Measurements from ENCODE around the gene ST8SIA5. TPM values are rescaled to one million over a fixed set of nuclear protein-coding genes. Genes with fewer than 3 reads are reported as not detected.
A peak's percentile ranks its signal among the peaks of the same experiment; 100 is the strongest.

ST8SIA5 gene
- total RNA-seq, 1 donor from 2014 or later, result 0.20 TPM

- H3K36me3 Mint-ChIP-seq, result no peaks in the 10 kb centered on the region
- DNase-seq (ENCODE audit: low spot score in 2 of 2, unreplicated experiment in 2 of 2), result no peak
- H3K27me3 Mint-ChIP-seq (ENCODE audit: low read depth), result peaks cover 8% of the 10 kb centered on the region
- H3K4me3 Mint-ChIP-seq, result no peak overlapping the region
- H3K4me1 Mint-ChIP-seq, result peaks cover 10% of the 10 kb centered on the region
- H3K9me3 Mint-ChIP-seq, result no peaks in the 10 kb centered on the region
- TF ChIP-seq CTCF (IDR thresholded peaks at IDR 0.05; ENCODE audit: unreplicated experiment), result no peak
- H3K27ac Mint-ChIP-seq, result no peak overlapping the region
These were observed 15.5 kb upstream of the ST8SIA5 start for GRCh38 chr18:46772357-46772756.

- no peak overlapping the region for H3K4me3 Mint-ChIP-seq
- no peak for TF ChIP-seq CTCF (IDR thresholded peaks at IDR 0.05; ENCODE audit: unreplicated experiment)
- H3K27me3 Mint-ChIP-seq (ENCODE audit: low read depth), result peaks cover 13% of the 10 kb centered on the region
- peak overlapping the region; percentile 4 for H3K27ac Mint-ChIP-seq
- no peaks in the 10 kb centered on the region for H3K36me3 Mint-ChIP-seq
- no peaks in the 10 kb centered on the region for H3K9me3 Mint-ChIP-seq
- peaks cover 10% of the 10 kb centered on the region for H3K4me1 Mint-ChIP-seq
- no peak for DNase-seq (ENCODE audit: low spot score in 2 of 2, unreplicated experiment in 2 of 2)
These were observed 14.3 kb upstream of the ST8SIA5 start for GRCh38 chr18:46771141-46771540.

- Mint-ChIP-seq H3K27me3 (ENCODE audit: low read depth) (peaks cover 14% of the 10 kb centered on the region), H3K27ac (peak overlapping the region; percentile 4), H3K36me3 (no peaks in the 10 kb centered on the region), H3K4me3 (no peak overlapping the region), H3K9me3 (no peaks in the 10 kb centered on the region), H3K4me1 (peaks cover 10% of the 10 kb centered on the region)
- DNase-seq (ENCODE audit: low spot score in 2 of 2, unreplicated experiment in 2 of 2), result no peak
- no peak for TF ChIP-seq CTCF (IDR thresholded peaks at IDR 0.05; ENCODE audit: unreplicated experiment)
These were observed 13.9 kb upstream of the ST8SIA5 start for GRCh38 chr18:46770708-46771107.

GRCh38 chr18:46768166-46768921 is 11.5 kb upstream of the ST8SIA5 start:
- TF ChIP-seq CTCF (IDR thresholded peaks at IDR 0.05; ENCODE audit: unreplicated experiment), result no peak
- H3K4me1 Mint-ChIP-seq, result peaks cover 10% of the 10 kb centered on the region
- H3K27ac Mint-ChIP-seq, result no peak overlapping the region
- H3K27me3 Mint-ChIP-seq (ENCODE audit: low read depth), result peaks cover 36% of the 10 kb centered on the region
- no peaks in the 10 kb centered on the region for H3K9me3 Mint-ChIP-seq
- H3K36me3 Mint-ChIP-seq, result no peaks in the 10 kb centered on the region
- no peak overlapping the region for H3K4me3 Mint-ChIP-seq
- no peak for DNase-seq (ENCODE audit: low spot score in 2 of 2, unreplicated experiment in 2 of 2)

- DNase-seq (ENCODE audit: low spot score in 2 of 2, unreplicated experiment in 2 of 2), result no peak
- TF ChIP-seq CTCF (IDR thresholded peaks at IDR 0.05; ENCODE audit: unreplicated experiment), result no peak
- Mint-ChIP-seq H3K4me3 (no peak overlapping the region), H3K36me3 (no peaks in the 10 kb centered on the region), H3K4me1 (peaks cover 10% of the 10 kb centered on the region), H3K27ac (no peak overlapping the region), H3K27me3 (ENCODE audit: low read depth) (peaks cover 48% of the 10 kb centered on the region), H3K9me3 (no peaks in the 10 kb centered on the region)
These were observed 10.4 kb upstream of the ST8SIA5 start for GRCh38 chr18:46767217-46767616.
